HCT116 (cell line): Measurements from ENCODE around the gene TMEM169. TPM values are rescaled to one million over a fixed set of nuclear protein-coding genes. Genes with fewer than 3 reads are reported as not detected.

ENCODE experiments used
- ATAC-seq: fragments of 200-7000 bp; cut with Tn5 transposase; 2 replicates; pipeline ENCODE4 v1.9.1; 2020; ENCODE audit warnings: mild to moderate bottlenecking, moderate library complexity
- BruUV-seq: library from RNA; stranded (reverse); fragments of 400-500 nt; replicated peaks from 2 replicates; lab custom pipeline; 2021; lab: Mats Ljungman, UMichigan
- CTCF ChIA-PET: fragments of 300-600 bp; sonication (Branson Sonifier 250); formaldehyde crosslinking; loops from one replicate; lab custom pipeline; 2021; ENCODE audit warnings: antibody characterized with exemption; lab: Charles Lee
- POLR2A ChIA-PET: fragments of 300-600, 350-600 bp; sonication (Branson Sonifier 250); formaldehyde crosslinking; loops from one replicate; lab custom pipeline; 2021; ENCODE audit warnings: antibody characterized with exemption; lab: Charles Lee
- RAD21 ChIA-PET, 2 experiments: fragments of 300-600 bp; sonication (Branson Sonifier 250); formaldehyde crosslinking; loops; one replicate each; lab custom pipeline; 2023; ENCODE audit warnings: low total read pairs in 2 of 2; ENCODE audit not compliant: uncharacterized antibody in 2 of 2, unreplicated experiment in 2 of 2, low non-redundant PET in 1 of 2; lab: Charles Lee
- DNase-seq: peaks from one replicate; pipeline ENCODE4 v3.0.0-alpha.2; 2010; ENCODE audit warnings: low read depth, low spot score
- H2AFZ ChIP-seq: fragments of 200-600 bp; shearing (Covaris generic), sonication (generic); 2 replicates; pipeline ENCODE4 v1.6.1; 2017; ENCODE audit warnings: low read depth, mixed run types, mixed read lengths, antibody characterized with exemption, low read length; ENCODE audit not compliant: poor library complexity, severe bottlenecking
- H3K27ac ChIP-seq: 2 replicates; pipeline ENCODE4 v1.5.1; 2012; ENCODE audit warnings: low read depth, low read length
- H3K27me3 ChIP-seq: fragments of 200-600 bp; sonication (generic); 2 replicates; pipeline ENCODE4 v1.6.1; 2016; ENCODE audit warnings: mixed run types, low read length, mixed read lengths; ENCODE audit not compliant: insufficient read depth
- H3K36me3 ChIP-seq, 2 experiments: fragments of 200-500 bp in 1 of 2; fragments of 200-600 bp in 1 of 2; sonication (Bioruptor generic) in 1 of 2; sonication (generic) in 1 of 2; 2 replicates each; pipeline versions ENCODE4 v1.5.1 to v1.6.1; 2014 to 2016; ENCODE audit warnings: low read length in 2 of 2, inconsistent platforms in 1 of 2, mixed read lengths in 1 of 2, mixed run types in 1 of 2; ENCODE audit not compliant: insufficient read depth in 2 of 2, control insufficient read depth in 1 of 2
- H3K4me1 ChIP-seq, 2 experiments: fragments of 200-600 bp in 1 of 2; sonication (generic) in 1 of 2; 2 replicates each; pipeline versions ENCODE4 v1.5.1 to v1.6.1; 2012 to 2017; ENCODE audit warnings: low read length in 2 of 2, inconsistent platforms in 1 of 2, mild to moderate bottlenecking in 1 of 2, mixed read lengths in 1 of 2, mixed run types in 1 of 2, moderate library complexity in 1 of 2; ENCODE audit not compliant: insufficient read depth in 2 of 2, control insufficient read depth in 1 of 2
- H3K4me2 ChIP-seq: fragments of 200-600 bp; sonication (generic); 2 replicates; pipeline ENCODE4 v1.6.1; 2017; ENCODE audit warnings: mixed run types, low read length, mixed read lengths
- H3K4me3 ChIP-seq, 2 experiments: fragments of 200-600 bp in 1 of 2; sonication (generic) in 1 of 2; replicated peaks in 1 of 2; 2 replicates each; pipeline ENCODE4 v1.5.1; 2011 to 2016; ENCODE audit warnings: low read length in 2 of 2, control low read depth in 1 of 2, low read depth in 1 of 2, mild to moderate bottlenecking in 1 of 2, mixed read lengths in 1 of 2, mixed run types in 1 of 2
- H3K79me2 ChIP-seq: fragments of 200-600 bp; sonication (generic); 2 replicates; pipeline ENCODE4 v1.6.1; 2017; ENCODE audit warnings: mild to moderate bottlenecking, mixed run types, low read length, moderate library complexity, mixed read lengths; ENCODE audit not compliant: insufficient read depth
- H3K9ac ChIP-seq: fragments of 200-600 bp; sonication (generic); 2 replicates; pipeline ENCODE4 v1.6.1; 2016; ENCODE audit warnings: low read length, mixed read lengths
- H3K9me2 ChIP-seq: fragments of 200-600 bp; sonication (generic), shearing (Covaris generic); 2 replicates; pipeline ENCODE4 v1.6.1; 2017; ENCODE audit warnings: mixed run types, mild to moderate bottlenecking, moderate library complexity; ENCODE audit not compliant: insufficient read depth
- H3K9me3 ChIP-seq, 2 experiments: fragments of 200-500 bp in 1 of 2; fragments of 200-600 bp in 1 of 2; sonication (Bioruptor generic) in 1 of 2; sonication (generic) in 1 of 2; 2 replicates each; pipeline ENCODE4 v1.6.1; 2014 to 2017; ENCODE audit warnings: low read length in 2 of 2, mixed read lengths in 2 of 2, inconsistent platforms in 1 of 2, low read depth in 1 of 2, mild to moderate bottlenecking in 1 of 2, mixed run types in 1 of 2, moderate library complexity in 1 of 2; ENCODE audit not compliant: control insufficient read depth in 1 of 2, insufficient read depth in 1 of 2
- H4K20me1 ChIP-seq: fragments of 200-600 bp; sonication (generic), shearing (Covaris generic); 2 replicates; pipeline ENCODE4 v1.6.1; 2017; ENCODE audit warnings: mixed run types, mild to moderate bottlenecking, moderate library complexity; ENCODE audit not compliant: insufficient read depth
- CBX3 ChIP-seq: IDR thresholded peaks from 2 replicates; pipeline ENCODE4 v1.6.1; 2012; ENCODE audit warnings: low read depth
- EGR1 ChIP-seq: IDR thresholded peaks from 2 replicates; pipeline ENCODE4 v1.6.1; 2012; ENCODE audit warnings: low read depth
- ELF1 ChIP-seq: IDR thresholded peaks from 2 replicates; pipeline ENCODE4 v1.6.1; 2012; ENCODE audit warnings: low read depth, borderline replicate concordance
- EZH2 ChIP-seq: fragments of 200-600 bp; sonication (generic); IDR thresholded peaks from 2 replicates; pipeline ENCODE4 v1.6.1; 2017; ENCODE audit warnings: antibody characterized with exemption, mixed run types
- EZH2phosphoT487 ChIP-seq: fragments of 200-600 bp; IDR thresholded peaks from 2 replicates; pipeline ENCODE4 v1.6.1; 2018; ENCODE audit warnings: antibody characterized with exemption, borderline replicate concordance
- FOSL1 ChIP-seq: IDR thresholded peaks from 2 replicates; pipeline ENCODE4 v1.6.1; 2012; ENCODE audit warnings: low read depth
- MAX ChIP-seq: IDR thresholded peaks from 2 replicates; pipeline ENCODE4 v1.6.1; 2012
- SIN3A ChIP-seq: IDR thresholded peaks from 2 replicates; pipeline ENCODE4 v1.6.1; 2012; ENCODE audit warnings: low read depth
- SRF ChIP-seq: IDR thresholded peaks from 2 replicates; pipeline ENCODE4 v1.6.1; 2012; ENCODE audit warnings: low read depth
- TCF7L2 ChIP-seq: IDR thresholded peaks from 2 replicates; pipeline ENCODE4 v1.7.0; 2011; ENCODE audit warnings: borderline replicate concordance, inconsistent platforms; ENCODE audit not compliant: insufficient read depth, insufficient read length; ENCODE audit errors: extremely low read depth
- ZFX ChIP-seq: fragments of 450-650 bp; IDR thresholded peaks from 2 replicates; pipeline ENCODE4 v1.6.1; 2017
- ZNF274 ChIP-seq: fragments of 200-500 bp; sonication (Bioruptor generic); IDR thresholded peaks from 2 replicates; pipeline ENCODE4 v1.6.1; 2014; ENCODE audit warnings: mild to moderate bottlenecking, low read depth, low read length, inconsistent platforms
- intact Hi-C: fragments of 100-400 bp; cut with micrococcal nuclease; formaldehyde crosslinking; loops from 2 replicates; pipeline ENCODE4 v1.10.0; 2022
- total RNA-seq: library from RNA; stranded (reverse); gene quantifications from one replicate; pipeline ENCODE4 v1.2.1, GENCODE V29; 2021; ENCODE audit not compliant: unreplicated experiment
- TF ChIP-seq, protein P1 (sequence below): IDR thresholded peaks from 2 replicates; pipeline ENCODE4 v1.6.1; 2011; ENCODE audit warnings: mild to moderate bottlenecking, low read length, moderate library complexity; ENCODE audit not compliant: insufficient replicate concordance; ENCODE audit errors: extremely low read depth
- TF ChIP-seq, protein P2 (sequence below): IDR thresholded peaks from 2 replicates; pipeline ENCODE4 v1.6.1; 2012; ENCODE audit warnings: low read depth

Gene TMEM169
- total RNA-seq, 1 experiment from 2014 or later = 0.42 TPM

GRCh38 chr2:216064665-216065064 lies 17.1 kb upstream of the TMEM169 start:
- Histone ChIP-seq H3K4me1 (no peaks in the 10 kb centered on the region), H2AFZ (no peak overlapping the region), H4K20me1 (no peaks in the 10 kb centered on the region), H3K9me2 (no peaks in the 10 kb centered on the region), H3K4me3 (no peak overlapping the region), H3K9ac (no peak overlapping the region), H3K36me3 (peaks cover 0 to 3% of the 10 kb centered on the region in 2 experiments; a peak in 1 of 4 replicates), H3K79me2 (no peaks in the 10 kb centered on the region), H3K27me3 (no peaks in the 10 kb centered on the region), H3K27ac (no peak overlapping the region), H3K4me2 (no peak overlapping the region), H3K9me3 (no peaks in the 10 kb centered on the region)
- ChIA-PET CTCF (no interaction called here), POLR2A (no interaction called here), RAD21 (no interaction called here)
- TF ChIP-seq, protein P1, sequence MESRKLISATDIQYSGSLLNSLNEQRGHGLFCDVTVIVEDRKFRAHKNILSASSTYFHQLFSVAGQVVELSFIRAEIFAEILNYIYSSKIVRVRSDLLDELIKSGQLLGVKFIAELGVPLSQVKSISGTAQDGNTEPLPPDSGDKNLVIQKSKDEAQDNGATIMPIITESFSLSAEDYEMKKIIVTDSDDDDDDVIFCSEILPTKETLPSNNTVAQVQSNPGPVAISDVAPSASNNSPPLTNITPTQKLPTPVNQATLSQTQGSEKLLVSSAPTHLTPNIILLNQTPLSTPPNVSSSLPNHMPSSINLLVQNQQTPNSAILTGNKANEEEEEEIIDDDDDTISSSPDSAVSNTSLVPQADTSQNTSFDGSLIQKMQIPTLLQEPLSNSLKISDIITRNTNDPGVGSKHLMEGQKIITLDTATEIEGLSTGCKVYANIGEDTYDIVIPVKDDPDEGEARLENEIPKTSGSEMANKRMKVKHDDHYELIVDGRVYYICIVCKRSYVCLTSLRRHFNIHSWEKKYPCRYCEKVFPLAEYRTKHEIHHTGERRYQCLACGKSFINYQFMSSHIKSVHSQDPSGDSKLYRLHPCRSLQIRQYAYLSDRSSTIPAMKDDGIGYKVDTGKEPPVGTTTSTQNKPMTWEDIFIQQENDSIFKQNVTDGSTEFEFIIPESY = no peak
- TF ChIP-seq FOSL1 (no peak), EZH2 (no peak), ZFX (no peak), EZH2phosphoT487 (no peak), ZNF274 (no peak), EGR1 (no peak), MAX (no peak), SRF (no peak), ELF1 (no peak), TCF7L2 (no peak), CBX3 (no peak), SIN3A (no peak)
- TF ChIP-seq, protein P2, sequence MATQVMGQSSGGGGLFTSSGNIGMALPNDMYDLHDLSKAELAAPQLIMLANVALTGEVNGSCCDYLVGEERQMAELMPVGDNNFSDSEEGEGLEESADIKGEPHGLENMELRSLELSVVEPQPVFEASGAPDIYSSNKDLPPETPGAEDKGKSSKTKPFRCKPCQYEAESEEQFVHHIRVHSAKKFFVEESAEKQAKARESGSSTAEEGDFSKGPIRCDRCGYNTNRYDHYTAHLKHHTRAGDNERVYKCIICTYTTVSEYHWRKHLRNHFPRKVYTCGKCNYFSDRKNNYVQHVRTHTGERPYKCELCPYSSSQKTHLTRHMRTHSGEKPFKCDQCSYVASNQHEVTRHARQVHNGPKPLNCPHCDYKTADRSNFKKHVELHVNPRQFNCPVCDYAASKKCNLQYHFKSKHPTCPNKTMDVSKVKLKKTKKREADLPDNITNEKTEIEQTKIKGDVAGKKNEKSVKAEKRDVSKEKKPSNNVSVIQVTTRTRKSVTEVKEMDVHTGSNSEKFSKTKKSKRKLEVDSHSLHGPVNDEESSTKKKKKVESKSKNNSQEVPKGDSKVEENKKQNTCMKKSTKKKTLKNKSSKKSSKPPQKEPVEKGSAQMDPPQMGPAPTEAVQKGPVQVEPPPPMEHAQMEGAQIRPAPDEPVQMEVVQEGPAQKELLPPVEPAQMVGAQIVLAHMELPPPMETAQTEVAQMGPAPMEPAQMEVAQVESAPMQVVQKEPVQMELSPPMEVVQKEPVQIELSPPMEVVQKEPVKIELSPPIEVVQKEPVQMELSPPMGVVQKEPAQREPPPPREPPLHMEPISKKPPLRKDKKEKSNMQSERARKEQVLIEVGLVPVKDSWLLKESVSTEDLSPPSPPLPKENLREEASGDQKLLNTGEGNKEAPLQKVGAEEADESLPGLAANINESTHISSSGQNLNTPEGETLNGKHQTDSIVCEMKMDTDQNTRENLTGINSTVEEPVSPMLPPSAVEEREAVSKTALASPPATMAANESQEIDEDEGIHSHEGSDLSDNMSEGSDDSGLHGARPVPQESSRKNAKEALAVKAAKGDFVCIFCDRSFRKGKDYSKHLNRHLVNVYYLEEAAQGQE = no peak
- ATAC-seq (no peak), DNase-seq (no peak)
- BruUV-seq = no TSS peak
- intact Hi-C loops = no loop called here
